SJSA1 (cell line): ENCODE measurements around the gene LYSMD2. TPM values are rescaled to one million over a fixed set of nuclear protein-coding genes. Genes with fewer than 3 reads are reported as not detected.
A peak's percentile ranks its signal among the peaks of the same experiment; 100 is the strongest.

Source experiments
- DNase-seq, 2 experiments: peaks; one replicate each; pipeline ENCODE4 v3.0.0-alpha.2; 2015 to 2020; ENCODE audit warnings: low spot score in 2 of 2, low read depth in 1 of 2
- H3K27ac ChIP-seq: fragments of 250-450 bp; sonication (Bioruptor Pico); 2 replicates; pipeline ENCODE4 v1.5.1; 2020; ENCODE audit warnings: mild to moderate bottlenecking, moderate library complexity
- H3K27me3 ChIP-seq: fragments of 250-450 bp; sonication (Bioruptor Pico); replicated peaks from 2 replicates; pipeline ENCODE4 v1.5.1; 2020; ENCODE audit warnings: mild to moderate bottlenecking, moderate library complexity
- H3K36me3 ChIP-seq: fragments of 250-450 bp; sonication (Bioruptor Pico); 2 replicates; pipeline ENCODE4 v1.5.1; 2020; ENCODE audit warnings: mild to moderate bottlenecking
- H3K4me1 ChIP-seq: fragments of 250-450 bp; sonication (Bioruptor Pico); replicated peaks from 2 replicates; pipeline ENCODE4 v1.6.1; 2021; ENCODE audit warnings: mild to moderate bottlenecking
- H3K4me3 ChIP-seq: fragments of 250-450 bp; sonication (Bioruptor Pico); 2 replicates; pipeline ENCODE4 v1.5.1; 2020; ENCODE audit warnings: mild to moderate bottlenecking
- H3K9me3 ChIP-seq: fragments of 250-450 bp; sonication (Bioruptor Pico); replicated peaks from 2 replicates; pipeline ENCODE4 v1.5.1; 2020; ENCODE audit warnings: mild to moderate bottlenecking
- total RNA-seq: library from RNA; depleted of rRNA; stranded (reverse); fragments of >200 nt; shearing (Covaris generic); gene quantifications from 2 replicates; pipeline ENCODE4 v1.2.3, GENCODE V29; 2014; rRNA removed

LYSMD2 gene
- total RNA-seq, 1 experiment from 2014 or later: 11.5 TPM

DNA sequence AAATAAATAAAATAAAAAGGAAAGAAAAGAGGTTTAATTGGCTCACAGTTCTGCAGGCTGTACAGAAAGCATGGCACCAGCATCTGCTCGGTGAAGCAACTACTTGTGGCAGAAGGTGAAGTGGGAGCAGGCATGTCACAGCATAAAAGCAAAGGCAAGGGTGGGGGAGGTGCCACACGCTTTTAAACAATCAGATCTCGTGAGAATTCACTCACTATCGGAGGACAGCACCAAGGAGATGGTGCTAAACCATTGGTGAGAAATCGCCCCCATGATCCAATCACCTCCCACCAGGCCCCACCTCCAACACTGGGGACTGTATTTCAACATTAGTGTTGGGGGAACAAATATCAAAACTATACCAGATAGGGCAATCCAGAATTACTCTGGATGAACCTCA, 40.9 kb downstream of the LYSMD2 start:
- H3K4me3 ChIP-seq: no peak overlapping the region
- DNase-seq: no peak
- H3K36me3 ChIP-seq: no peaks in the 10 kb centered on the region
- H3K4me1 ChIP-seq: no peaks in the 10 kb centered on the region
- H3K9me3 ChIP-seq: no peaks in the 10 kb centered on the region
- H3K27ac ChIP-seq: no peak overlapping the region
- H3K27me3 ChIP-seq: peaks cover 21% of the 10 kb centered on the region

DNA sequence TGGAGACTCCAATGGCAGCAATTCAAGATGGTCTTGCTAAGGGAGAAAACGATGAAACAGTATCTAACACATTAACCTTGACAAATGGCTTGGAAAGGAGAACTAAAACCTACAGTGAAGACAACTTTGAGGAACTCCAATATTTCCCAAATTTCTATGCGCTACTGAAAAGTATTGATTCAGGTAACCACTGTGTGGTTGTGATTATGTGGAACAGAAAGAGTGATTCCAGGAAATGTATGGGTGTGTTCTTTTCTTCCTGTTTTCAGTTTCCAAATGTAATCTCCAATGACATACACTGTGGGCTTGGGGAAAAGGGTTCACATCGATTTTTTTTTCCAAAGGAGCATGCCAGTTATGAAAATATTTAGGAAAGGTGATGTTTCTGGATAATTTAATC, 45.3 kb downstream of the LYSMD2 start:
- Histone ChIP-seq H3K27me3 (peaks cover 16% of the 10 kb centered on the region), H3K9me3 (no peaks in the 10 kb centered on the region)
- no peak for DNase-seq

DNA sequence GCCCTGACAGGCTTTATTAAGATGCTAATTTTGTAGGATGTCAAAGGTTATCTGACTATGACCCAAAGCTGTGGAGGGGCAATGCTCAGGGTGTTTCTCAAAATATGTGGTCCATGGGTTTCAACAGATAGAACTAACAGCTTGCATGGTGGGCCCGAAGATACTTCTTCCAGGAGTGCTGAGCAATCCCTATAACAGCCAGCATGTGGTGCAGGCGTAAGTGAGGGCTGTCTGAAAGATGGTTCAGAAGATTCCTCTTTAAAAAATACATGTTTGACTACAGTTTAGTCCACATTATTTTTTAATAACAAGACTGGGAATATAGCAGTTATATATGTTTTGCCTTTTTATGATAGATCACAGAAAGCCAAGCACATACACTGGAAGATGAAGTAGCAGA, 48.6 kb downstream of the LYSMD2 start:
- Histone ChIP-seq H3K4me3 (no peak overlapping the region), H3K4me1 (no peaks in the 10 kb centered on the region), H3K27me3 (peaks cover 22% of the 10 kb centered on the region), H3K36me3 (no peaks in the 10 kb centered on the region), H3K9me3 (no peaks in the 10 kb centered on the region), H3K27ac (no peak overlapping the region)
- no peak for DNase-seq

More for the DNA sequence above, 45.3 kb downstream of the LYSMD2 start:
- H3K36me3 ChIP-seq: no peaks in the 10 kb centered on the region
- no peak overlapping the region for H3K27ac ChIP-seq
- no peaks in the 10 kb centered on the region for H3K4me1 ChIP-seq
- H3K4me3 ChIP-seq: no peak overlapping the region

DNA sequence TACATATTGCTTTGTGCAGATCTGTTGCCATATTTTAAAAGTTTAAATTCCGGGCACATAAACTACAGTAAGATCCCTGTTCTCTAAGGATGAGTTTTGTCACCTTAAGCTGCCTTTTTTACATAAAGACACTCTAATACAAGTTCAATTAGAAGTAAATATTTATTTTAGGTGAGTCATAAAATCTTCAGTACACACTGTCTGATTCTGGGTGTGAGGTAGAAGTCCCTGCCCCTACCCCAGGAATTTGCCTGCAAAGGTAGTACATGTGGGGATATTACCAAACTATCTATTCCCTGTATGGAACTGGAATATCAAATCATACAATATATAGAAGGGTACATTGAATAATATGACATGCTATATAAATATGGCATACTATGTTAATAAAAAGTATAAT, 49.9 kb downstream of the LYSMD2 start:
- H3K27me3 ChIP-seq: peaks cover 22% of the 10 kb centered on the region
- no peaks in the 10 kb centered on the region for H3K36me3 ChIP-seq
- H3K27ac ChIP-seq: no peak overlapping the region
- no peak overlapping the region for H3K4me3 ChIP-seq
- no peaks in the 10 kb centered on the region for H3K4me1 ChIP-seq
- no peaks in the 10 kb centered on the region for H3K9me3 ChIP-seq
- DNase-seq: no peak

DNA sequence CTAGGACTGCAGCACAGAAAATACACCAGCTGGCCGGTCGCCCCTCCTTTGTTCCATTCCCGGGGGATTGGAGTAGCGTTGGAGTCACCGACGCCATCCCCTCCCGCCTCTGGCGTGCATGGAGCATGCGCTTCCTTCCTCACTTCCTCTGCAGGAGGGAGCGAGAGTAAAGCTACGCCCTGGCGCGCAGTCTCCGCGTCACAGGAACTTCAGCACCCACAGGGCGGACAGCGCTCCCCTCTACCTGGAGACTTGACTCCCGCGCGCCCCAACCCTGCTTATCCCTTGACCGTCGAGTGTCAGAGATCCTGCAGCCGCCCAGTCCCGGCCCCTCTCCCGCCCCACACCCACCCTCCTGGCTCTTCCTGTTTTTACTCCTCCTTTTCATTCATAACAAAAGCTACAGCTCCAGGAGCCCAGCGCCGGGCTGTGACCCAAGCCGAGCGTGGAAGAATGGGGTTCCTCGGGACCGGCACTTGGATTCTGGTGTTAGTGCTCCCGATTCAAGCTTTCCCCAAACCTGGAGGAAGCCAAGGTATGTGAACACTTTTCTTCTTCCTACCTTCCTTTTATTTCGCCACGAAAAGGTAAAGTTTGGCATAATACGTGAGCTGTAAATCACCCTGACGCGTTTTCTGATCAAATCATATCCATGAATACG, 56.0 kb downstream of the LYSMD2 start, which contains the start of gene SCG3:
Gene SCG3 (plus strand): TSS at position 201 of the 661 bp plus-strand sequence. CDS start 253 bp downstream, at position 454.
- peak; percentile 12 to 59 for DNase-seq
- no peaks in the 10 kb centered on the region for H3K9me3 ChIP-seq
- H3K36me3 ChIP-seq: no peaks in the 10 kb centered on the region
- H3K27me3 ChIP-seq: peaks cover 8% of the 10 kb centered on the region
- no peak within 1 kb of the TSS for H3K4me3 ChIP-seq
- no peaks in the 10 kb centered on the region for H3K4me1 ChIP-seq
- no peak within 1 kb of the TSS for H3K27ac ChIP-seq

DNA sequence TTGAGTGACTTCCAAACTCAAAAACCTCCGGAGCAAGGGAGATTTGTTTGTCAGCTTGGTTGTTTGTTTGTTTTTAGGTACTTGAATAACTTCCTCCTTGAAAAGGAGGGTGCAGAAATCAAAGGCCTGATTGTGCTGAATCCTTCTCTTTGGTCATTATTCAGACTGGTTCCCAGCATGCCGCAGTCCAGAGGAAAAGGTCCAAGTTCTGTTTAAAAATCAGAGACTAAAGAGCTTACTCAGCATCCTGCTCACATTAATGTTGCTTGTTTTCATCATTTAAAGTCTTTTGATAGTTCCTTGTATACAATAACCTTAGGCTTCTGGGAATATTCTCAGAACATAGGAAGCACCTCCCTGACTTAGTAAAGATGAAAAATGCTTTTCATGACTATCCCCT, 57.1 kb downstream of the LYSMD2 start:
- DNase-seq: no peak
- Histone ChIP-seq H3K9me3 (no peaks in the 10 kb centered on the region), H3K4me1 (no peaks in the 10 kb centered on the region), H3K27me3 (peaks cover 6% of the 10 kb centered on the region), H3K36me3 (no peaks in the 10 kb centered on the region), H3K4me3 (no peak overlapping the region), H3K27ac (no peak overlapping the region)

DNA sequence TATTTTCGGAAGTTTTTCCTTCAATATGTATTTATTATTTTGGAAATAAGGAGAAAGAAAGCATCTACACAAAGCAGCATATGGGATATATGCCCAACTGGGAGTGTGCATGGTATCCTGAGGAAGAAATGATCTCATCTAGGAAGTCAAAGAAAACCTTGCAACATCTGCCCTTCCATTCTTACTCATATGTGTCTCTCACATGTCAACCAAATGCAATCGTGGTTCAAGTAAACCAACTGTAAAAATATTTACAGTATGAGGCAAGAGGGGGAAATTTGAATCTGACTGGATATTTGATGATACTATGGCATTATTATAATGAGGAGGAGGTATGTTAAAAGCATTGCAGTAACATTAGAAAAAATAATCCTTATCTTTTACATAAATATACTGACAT, 59.4 kb downstream of the LYSMD2 start:
- Histone ChIP-seq H3K9me3 (no peaks in the 10 kb centered on the region), H3K4me3 (no peak overlapping the region), H3K27ac (no peak overlapping the region), H3K36me3 (no peaks in the 10 kb centered on the region), H3K4me1 (no peaks in the 10 kb centered on the region), H3K27me3 (peaks cover 6% of the 10 kb centered on the region; the same call in 1 of the 2 replicates)
- no peak for DNase-seq

DNA sequence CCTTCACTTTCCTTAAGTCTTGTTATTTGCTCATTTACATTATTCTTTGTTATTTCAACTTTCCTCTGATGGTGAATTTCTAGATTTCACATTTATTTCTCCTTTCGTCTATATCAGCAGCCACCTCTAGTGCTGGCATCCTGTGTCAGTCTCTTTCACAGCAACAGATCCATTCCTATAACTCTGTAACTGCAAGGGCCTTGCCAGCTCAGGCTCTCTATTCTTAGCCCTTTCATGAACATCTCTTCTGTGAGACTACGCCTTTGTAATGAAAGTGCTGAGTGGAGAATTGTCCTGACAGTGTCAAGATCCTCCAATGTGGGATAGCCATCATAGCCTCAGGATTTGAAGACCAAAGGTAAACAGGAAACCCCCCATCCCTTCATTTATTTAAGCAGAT, 60.0 kb downstream of the LYSMD2 start:
- Histone ChIP-seq H3K27me3 (peaks cover 6% of the 10 kb centered on the region; the same call in 1 of the 2 replicates), H3K36me3 (no peaks in the 10 kb centered on the region), H3K4me3 (no peak overlapping the region), H3K4me1 (no peaks in the 10 kb centered on the region), H3K9me3 (no peaks in the 10 kb centered on the region), H3K27ac (no peak overlapping the region)
- DNase-seq: no peak

DNA sequence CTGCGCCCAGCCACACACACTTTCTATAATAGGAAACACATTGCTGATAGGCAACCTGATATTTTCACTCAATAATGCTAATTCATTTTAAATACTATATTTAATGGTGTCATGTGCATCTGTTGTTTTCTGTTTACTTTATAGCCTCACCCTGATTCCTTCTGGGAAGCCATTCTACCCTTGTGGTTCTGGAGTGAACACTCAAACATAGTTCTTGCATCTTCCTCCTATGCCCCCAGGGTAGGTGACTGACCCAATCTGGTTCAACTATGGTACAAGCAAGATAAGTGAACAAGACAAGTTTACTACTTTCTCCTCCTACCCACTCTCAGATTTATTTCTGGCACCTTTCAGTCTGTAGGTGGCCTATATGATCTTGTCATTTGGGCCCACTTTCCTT, 60.4 kb downstream of the LYSMD2 start:
- Histone ChIP-seq H3K4me1 (no peaks in the 10 kb centered on the region), H3K9me3 (no peaks in the 10 kb centered on the region), H3K4me3 (no peak overlapping the region), H3K27me3 (peaks cover 5% of the 10 kb centered on the region; the same call in 1 of the 2 replicates), H3K27ac (no peak overlapping the region), H3K36me3 (no peaks in the 10 kb centered on the region)
- no peak for DNase-seq

DNA sequence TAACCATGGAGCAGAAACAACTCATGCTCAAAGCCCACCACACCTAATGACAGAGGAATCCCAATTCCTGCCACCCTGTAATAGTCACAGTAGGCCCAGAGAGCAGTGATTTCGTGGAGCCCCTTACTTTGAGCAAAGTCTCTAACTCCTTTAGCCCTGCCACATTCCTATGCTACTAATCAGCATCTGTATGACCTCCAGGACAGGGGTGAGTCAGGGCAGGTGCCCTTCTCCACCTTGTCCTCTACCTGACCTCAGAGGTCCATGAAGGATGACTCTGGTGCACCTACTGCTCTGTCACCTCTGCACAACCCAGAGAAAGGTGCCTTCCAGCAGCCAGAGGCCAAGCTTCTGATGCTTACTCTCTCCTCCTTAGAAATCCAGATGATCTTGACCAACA, 62.2 kb downstream of the LYSMD2 start:
- H3K27ac ChIP-seq: no peak overlapping the region
- no peak overlapping the region for H3K4me3 ChIP-seq
- no peak for DNase-seq
- no peaks in the 10 kb centered on the region for H3K36me3 ChIP-seq
- H3K4me1 ChIP-seq: no peaks in the 10 kb centered on the region
- no peaks in the 10 kb centered on the region; the same call in 1 of the 2 replicates for H3K27me3 ChIP-seq
- no peaks in the 10 kb centered on the region for H3K9me3 ChIP-seq

Other genes with a start within 250 kb of the LYSMD2 start
- 26.4 and 31.2 TPM in 2 replicates for gene DMXL2, start 114.9 kb downstream of the LYSMD2 start, total RNA-seq
- not detected in 2 replicates for gene SCG3, start 56.2 kb downstream of the LYSMD2 start, total RNA-seq
- gene TMOD2, start 13.9 kb upstream of the LYSMD2 start, total RNA-seq: 2.5 and 4.3 TPM in 2 replicates
- 41.1 and 71.4 TPM in 2 replicates for gene TMOD3, start 92.0 kb upstream of the LYSMD2 start, total RNA-seq
- gene LEO1, start 234.1 kb upstream of the LYSMD2 start, total RNA-seq: 47.7 and 51.6 TPM in 2 replicates